ENCODE data around the gene TNK2.

TNK2 gene

DNA sequence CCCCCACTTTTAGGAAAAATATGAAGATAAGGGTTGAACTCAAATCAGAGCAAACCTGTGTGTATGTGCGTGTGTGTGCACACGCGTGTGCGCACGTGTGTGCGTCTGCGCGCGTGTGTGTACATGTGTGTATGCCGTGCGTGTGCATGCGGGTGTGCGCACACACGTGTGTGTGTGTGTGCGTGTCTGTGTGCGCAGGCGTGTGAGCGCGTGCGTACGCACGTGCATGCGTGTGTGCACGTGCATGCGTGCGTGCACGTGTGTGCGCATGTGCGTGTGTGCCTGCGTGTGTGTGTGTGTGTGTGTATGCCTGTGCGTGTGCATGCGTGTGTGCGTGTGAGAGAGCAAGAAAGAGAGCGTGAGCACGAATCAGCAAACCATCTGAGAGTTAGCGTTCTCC is 20.7 kb downstream of the TNK2 start:
- Histone ChIP-seq H3K9me2 (replicated peaks; ENCODE audit: low read depth, low read length) (no peaks in the 10 kb centered on the region), H3K27me3 (ENCODE audit: insufficient read depth, low read length, poor library complexity, severe bottlenecking) (no peaks in the 10 kb centered on the region), H3K9me3 (ENCODE audit: insufficient read depth, low read depth, low read length) (no peaks in the 10 kb centered on the region), H3K4me1 (ENCODE audit: insufficient read depth, low read length, poor library complexity, severe bottlenecking) (no peaks in the 10 kb centered on the region), H3K4me2 (ENCODE audit: low read depth, low read length, poor library complexity, severe bottlenecking) (no peak overlapping the region), H2AFZ (ENCODE audit: low read length) (no peak overlapping the region), H4K20me1 (ENCODE audit: insufficient read depth, low read length, poor library complexity, severe bottlenecking) (no peaks in the 10 kb centered on the region), H3K4me3 (ENCODE audit: low read length, poor library complexity, severe bottlenecking) (no peak overlapping the region), H3F3A (ENCODE audit: low read depth) (no peaks in the 10 kb centered on the region), H3K36me3 (ENCODE audit: insufficient read depth, low read length) (peaks cover 20% of the 10 kb centered on the region; the same call in 1 of the 2 replicates), H3K79me2 (ENCODE audit: insufficient read depth, low read length) (peaks cover 14% of the 10 kb centered on the region; the same call in 1 of the 2 replicates), H3K9ac (ENCODE audit: low read depth, low read length, poor library complexity, severe bottlenecking) (no peak overlapping the region)
- no peak for TF ChIP-seq EZH2phosphoT487 (IDR thresholded peaks at IDR 0.05; ENCODE audit: borderline replicate concordance)
- TF ChIP-seq, protein P1, sequence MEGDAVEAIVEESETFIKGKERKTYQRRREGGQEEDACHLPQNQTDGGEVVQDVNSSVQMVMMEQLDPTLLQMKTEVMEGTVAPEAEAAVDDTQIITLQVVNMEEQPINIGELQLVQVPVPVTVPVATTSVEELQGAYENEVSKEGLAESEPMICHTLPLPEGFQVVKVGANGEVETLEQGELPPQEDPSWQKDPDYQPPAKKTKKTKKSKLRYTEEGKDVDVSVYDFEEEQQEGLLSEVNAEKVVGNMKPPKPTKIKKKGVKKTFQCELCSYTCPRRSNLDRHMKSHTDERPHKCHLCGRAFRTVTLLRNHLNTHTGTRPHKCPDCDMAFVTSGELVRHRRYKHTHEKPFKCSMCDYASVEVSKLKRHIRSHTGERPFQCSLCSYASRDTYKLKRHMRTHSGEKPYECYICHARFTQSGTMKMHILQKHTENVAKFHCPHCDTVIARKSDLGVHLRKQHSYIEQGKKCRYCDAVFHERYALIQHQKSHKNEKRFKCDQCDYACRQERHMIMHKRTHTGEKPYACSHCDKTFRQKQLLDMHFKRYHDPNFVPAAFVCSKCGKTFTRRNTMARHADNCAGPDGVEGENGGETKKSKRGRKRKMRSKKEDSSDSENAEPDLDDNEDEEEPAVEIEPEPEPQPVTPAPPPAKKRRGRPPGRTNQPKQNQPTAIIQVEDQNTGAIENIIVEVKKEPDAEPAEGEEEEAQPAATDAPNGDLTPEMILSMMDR (conservative IDR thresholded peaks at IDR 0.05; ENCODE audit: low read length), result no peak

DNA sequence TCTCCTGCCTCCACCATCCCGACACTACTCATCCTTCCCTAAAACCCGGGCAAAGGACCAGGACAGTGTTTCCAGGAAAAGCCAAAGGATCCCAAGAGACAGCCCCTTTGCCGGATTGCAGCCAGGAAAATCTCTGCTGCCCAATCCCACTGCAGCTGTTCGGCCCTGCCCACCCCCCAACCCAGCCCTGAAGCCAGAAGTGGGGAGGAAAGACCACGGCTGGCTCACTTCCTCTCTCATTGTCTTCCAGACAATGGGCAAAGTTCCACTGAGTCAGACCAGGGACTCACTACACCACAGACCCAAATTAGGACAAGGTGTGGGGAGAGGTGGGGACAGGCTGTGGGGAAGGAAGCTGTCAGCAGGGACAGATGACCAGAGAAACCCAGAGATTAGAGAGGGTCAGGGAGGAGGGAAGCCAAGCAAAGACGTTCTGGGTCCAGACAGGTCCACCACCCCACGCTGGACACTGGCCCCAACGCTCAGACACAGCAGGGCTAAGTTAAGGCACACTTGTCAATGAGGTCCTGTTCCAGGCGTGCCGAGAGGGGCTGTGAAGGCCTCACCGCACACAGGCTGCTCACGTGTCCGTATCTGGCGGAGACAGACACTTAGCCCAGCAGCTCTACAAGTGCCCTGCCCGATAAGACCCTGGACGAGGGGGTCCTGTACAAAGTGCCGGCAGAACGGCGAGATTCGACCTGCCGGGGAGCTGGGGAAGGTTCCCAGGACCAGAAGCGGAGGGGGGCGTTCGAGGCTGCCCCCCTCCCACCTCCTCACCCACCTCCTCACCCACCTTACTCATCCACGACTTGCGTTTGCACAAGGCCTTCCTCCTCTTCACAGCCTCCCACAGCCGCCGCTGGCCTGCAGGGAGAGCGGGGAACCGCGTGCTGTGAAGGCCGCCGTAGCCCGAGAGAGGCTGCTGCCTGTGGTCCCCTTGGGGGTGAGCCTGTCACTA is 21.9 kb downstream of the TNK2 start:
- no peaks in the 10 kb centered on the region for H3K9me2 ChIP-seq (replicated peaks; ENCODE audit: low read depth, low read length)
- no peak overlapping the region for H2AFZ ChIP-seq (ENCODE audit: low read length)
- no peaks in the 10 kb centered on the region for H3F3A ChIP-seq (ENCODE audit: low read depth)
- H3K4me1 ChIP-seq (ENCODE audit: insufficient read depth, low read length, poor library complexity, severe bottlenecking), result no peaks in the 10 kb centered on the region
- no peak overlapping the region for H3K4me3 ChIP-seq (ENCODE audit: low read length, poor library complexity, severe bottlenecking)
- no peak overlapping the region for H3K9ac ChIP-seq (ENCODE audit: low read depth, low read length, poor library complexity, severe bottlenecking)
- H3K79me2 ChIP-seq (ENCODE audit: insufficient read depth, low read length), result peaks cover 7% of the 10 kb centered on the region; the same call in 1 of the 2 replicates
- TF ChIP-seq, protein P1 (conservative IDR thresholded peaks at IDR 0.05; ENCODE audit: low read length), result no peak
- TF ChIP-seq EZH2phosphoT487 (IDR thresholded peaks at IDR 0.05; ENCODE audit: borderline replicate concordance), result no peak
- H3K9me3 ChIP-seq (ENCODE audit: insufficient read depth, low read depth, low read length), result no peaks in the 10 kb centered on the region
- H3K36me3 ChIP-seq (ENCODE audit: insufficient read depth, low read length), result peaks cover 29% of the 10 kb centered on the region; the same call in 1 of the 2 replicates
- no peak overlapping the region for H3K4me2 ChIP-seq (ENCODE audit: low read depth, low read length, poor library complexity, severe bottlenecking)
- H3K27me3 ChIP-seq (ENCODE audit: insufficient read depth, low read length, poor library complexity, severe bottlenecking), result no peaks in the 10 kb centered on the region
- no peaks in the 10 kb centered on the region for H4K20me1 ChIP-seq (ENCODE audit: insufficient read depth, low read length, poor library complexity, severe bottlenecking)

DNA sequence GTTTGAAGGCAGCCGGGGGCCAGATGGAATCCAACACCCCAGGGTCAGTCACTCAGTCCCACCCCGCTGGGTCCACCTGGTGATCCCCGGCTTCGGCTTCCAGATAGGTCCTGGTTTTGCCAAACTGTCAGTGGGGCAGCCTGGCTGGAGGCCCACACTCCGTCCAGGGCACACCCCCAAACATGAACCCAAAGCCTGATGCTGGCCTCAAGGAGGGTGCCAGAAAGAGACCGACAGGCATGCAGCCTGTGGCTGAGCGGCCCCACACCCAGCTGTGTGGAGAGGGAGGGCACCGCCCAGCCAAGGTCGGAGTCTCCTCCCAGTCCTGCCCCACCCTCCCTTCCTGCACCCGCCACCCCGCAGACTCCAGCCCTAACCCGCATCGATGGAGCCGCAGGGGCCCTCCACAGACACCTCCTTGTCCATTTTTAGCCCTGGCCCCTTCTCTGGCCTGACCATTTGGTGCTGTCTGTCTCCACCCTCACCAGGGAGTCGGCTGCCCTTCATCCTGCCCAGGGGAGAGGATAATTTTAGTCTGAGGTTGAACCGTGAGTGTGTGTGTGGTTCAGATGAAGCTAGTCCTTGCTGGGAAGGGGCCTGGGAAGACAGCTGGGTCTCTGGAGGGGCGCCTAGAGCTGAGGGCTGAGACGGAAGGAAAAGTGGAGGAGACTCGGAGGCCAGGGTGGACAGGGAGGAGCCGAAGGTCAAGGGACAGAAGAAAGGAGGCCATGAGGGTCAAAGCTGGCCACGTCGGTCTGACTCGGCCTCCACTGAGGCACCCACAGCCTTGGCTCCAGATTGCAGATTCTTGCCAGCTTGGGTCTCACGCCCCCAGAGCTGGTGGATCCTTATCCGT is 23.1 kb downstream of the TNK2 start:
- TF ChIP-seq, protein P1 (conservative IDR thresholded peaks at IDR 0.05; ENCODE audit: low read length), result no peak
- no peak for TF ChIP-seq EZH2phosphoT487 (IDR thresholded peaks at IDR 0.05; ENCODE audit: borderline replicate concordance)
- Histone ChIP-seq H3K9me2 (replicated peaks; ENCODE audit: low read depth, low read length) (no peaks in the 10 kb centered on the region), H3K36me3 (ENCODE audit: insufficient read depth, low read length) (peaks cover 30% of the 10 kb centered on the region; the same call in 1 of the 2 replicates), H3K27me3 (ENCODE audit: insufficient read depth, low read length, poor library complexity, severe bottlenecking) (no peaks in the 10 kb centered on the region), H4K20me1 (ENCODE audit: insufficient read depth, low read length, poor library complexity, severe bottlenecking) (no peaks in the 10 kb centered on the region), H3K4me1 (ENCODE audit: insufficient read depth, low read length, poor library complexity, severe bottlenecking) (no peaks in the 10 kb centered on the region), H2AFZ (ENCODE audit: low read length) (no peak overlapping the region), H3K9me3 (ENCODE audit: insufficient read depth, low read depth, low read length) (no peaks in the 10 kb centered on the region), H3K9ac (ENCODE audit: low read depth, low read length, poor library complexity, severe bottlenecking) (no peak overlapping the region), H3F3A (ENCODE audit: low read depth) (no peaks in the 10 kb centered on the region), H3K4me3 (ENCODE audit: low read length, poor library complexity, severe bottlenecking) (no peak overlapping the region), H3K4me2 (ENCODE audit: low read depth, low read length, poor library complexity, severe bottlenecking) (no peak overlapping the region), H3K79me2 (ENCODE audit: insufficient read depth, low read length) (peaks cover 7% of the 10 kb centered on the region; the same call in 1 of the 2 replicates)
